Hematopoietic multipotent progenitor cell treated with erythropoietin and hydrocortisone succinate and interleukin-3 and kit ligand, for 4 days (in vitro differentiated cells): Measurements from ENCODE around the gene KCNMA1.
A peak's percentile ranks its signal among the peaks of the same experiment; 100 is the strongest.

ENCODE experiments used
- DNase-seq: peaks from one replicate; pipeline ENCODE4 v3.0.0-alpha.2; 2015

Gene KCNMA1

GRCh38 chr10:77021966-77022490 is 615.6 kb downstream of the KCNMA1 start:
- no peak for DNase-seq

GRCh38 chr10:77020426-77021040 is 617.1 kb downstream of the KCNMA1 start:
- no peak for DNase-seq

GRCh38 chr10:77016855-77017254 is 620.8 kb downstream of the KCNMA1 start:
- no peak for DNase-seq

GRCh38 chr10:77016278-77016815 is 621.3 kb downstream of the KCNMA1 start:
- DNase-seq = no peak

- DNase-seq = no peak
Measured at GRCh38 chr10:77015360-77015759, 622.2 kb downstream of the KCNMA1 start.

GRCh38 chr10:77012812-77013500 is 624.7 kb downstream of the KCNMA1 start:
- no peak for DNase-seq

GRCh38 chr10:77011874-77012811 is 625.5 kb downstream of the KCNMA1 start:
- no peak for DNase-seq

- DNase-seq = no peak
Measured at GRCh38 chr10:77010430-77010829, 627.2 kb downstream of the KCNMA1 start.

- DNase-seq = no peak
Measured at GRCh38 chr10:77007834-77008233, 629.8 kb downstream of the KCNMA1 start.

GRCh38 chr10:77006836-77007511 is 630.6 kb downstream of the KCNMA1 start:
- no peak for DNase-seq

- no peak for DNase-seq
Measured at GRCh38 chr10:77005871-77006270, 631.7 kb downstream of the KCNMA1 start.

GRCh38 chr10:77004917-77005564 is 632.6 kb downstream of the KCNMA1 start:
- DNase-seq = peak; percentile 69

GRCh38 chr10:77002872-77003271 is 634.7 kb downstream of the KCNMA1 start:
- no peak for DNase-seq

GRCh38 chr10:77001206-77001605 is 636.4 kb downstream of the KCNMA1 start:
- DNase-seq = no peak

- no peak for DNase-seq
Measured at GRCh38 chr10:76998451-76998850, 639.2 kb downstream of the KCNMA1 start.

- DNase-seq = no peak
Measured at GRCh38 chr10:76997631-76998030, 640.0 kb downstream of the KCNMA1 start.

- no peak for DNase-seq
Measured at GRCh38 chr10:76995023-76995422, 642.6 kb downstream of the KCNMA1 start.

- no peak for DNase-seq
Measured at GRCh38 chr10:76993213-76993612, 644.4 kb downstream of the KCNMA1 start.

- no peak for DNase-seq
Measured at GRCh38 chr10:76992467-76992866, 645.1 kb downstream of the KCNMA1 start.

GRCh38 chr10:76991621-76992020 is 646.0 kb downstream of the KCNMA1 start:
- DNase-seq = no peak

- DNase-seq = no peak
Measured at GRCh38 chr10:76990561-76990960, 647.0 kb downstream of the KCNMA1 start.
